HG02938 (cell line): Measurements from ENCODE around the gene BCL2L1.
A peak's percentile ranks its signal among the peaks of the same experiment; 100 is the strongest.

ENCODE experiments used
- ATAC-seq: cut with Tn5 transposase; IDR thresholded peaks from one replicate; pipeline ENCODE4 v1.9.1; 2021; ENCODE audit warnings: mild to moderate bottlenecking, moderate library complexity; ENCODE audit not compliant: unreplicated experiment

The BCL2L1 gene

DNA sequence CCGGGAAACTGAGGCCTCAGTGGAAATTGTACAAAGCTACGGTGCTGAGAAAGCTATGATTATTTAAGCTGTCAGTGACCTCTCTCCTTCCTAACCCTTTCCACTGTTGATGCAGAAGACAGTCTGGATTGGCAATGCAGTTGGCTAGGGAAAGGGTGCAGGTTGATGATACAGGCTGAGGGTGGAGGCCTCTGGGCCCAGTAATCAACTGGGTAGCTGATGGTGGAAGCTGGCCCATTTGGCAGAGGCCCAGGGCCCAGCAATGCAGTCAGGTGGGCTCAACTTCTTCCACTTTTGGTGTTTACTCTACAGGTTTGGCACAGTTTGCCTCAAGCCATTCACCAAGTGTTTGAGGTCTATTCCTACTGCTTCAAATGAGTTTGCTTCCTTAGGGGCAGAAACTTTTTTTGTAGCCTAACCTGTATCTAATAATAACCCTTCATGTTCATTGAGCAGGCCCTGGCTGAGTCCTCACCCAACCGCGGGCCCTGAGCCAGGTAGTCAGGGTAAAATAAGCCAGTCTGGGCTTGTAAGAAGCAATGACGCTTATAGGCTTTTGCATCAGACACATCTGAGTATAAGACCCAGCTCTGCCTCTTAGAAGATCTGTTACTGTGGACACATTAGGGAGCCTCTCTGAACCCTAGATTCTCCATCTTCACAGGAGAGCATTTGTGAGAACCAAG is 12.1 kb downstream of the BCL2L1 start:
- no peak for ATAC-seq

DNA sequence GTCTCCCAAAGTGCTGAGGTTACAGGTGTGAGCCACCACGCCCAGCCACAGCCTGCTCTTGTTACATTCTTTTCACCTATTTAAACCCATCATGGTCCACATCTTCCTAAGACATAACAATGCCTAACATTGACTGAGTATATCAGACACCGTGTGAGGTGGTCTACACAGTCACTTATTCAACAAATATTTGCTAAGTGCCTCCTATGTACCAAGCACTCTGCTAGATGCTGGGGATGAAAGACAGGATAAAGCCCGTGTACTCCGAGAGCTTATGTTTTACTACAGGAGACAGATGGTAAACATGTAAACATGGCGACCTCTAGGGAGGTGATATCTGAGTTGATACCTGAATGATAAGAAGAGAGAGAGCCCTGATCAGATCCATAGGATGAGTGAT is 12.7 kb downstream of the BCL2L1 start:
- ATAC-seq, result no peak

DNA sequence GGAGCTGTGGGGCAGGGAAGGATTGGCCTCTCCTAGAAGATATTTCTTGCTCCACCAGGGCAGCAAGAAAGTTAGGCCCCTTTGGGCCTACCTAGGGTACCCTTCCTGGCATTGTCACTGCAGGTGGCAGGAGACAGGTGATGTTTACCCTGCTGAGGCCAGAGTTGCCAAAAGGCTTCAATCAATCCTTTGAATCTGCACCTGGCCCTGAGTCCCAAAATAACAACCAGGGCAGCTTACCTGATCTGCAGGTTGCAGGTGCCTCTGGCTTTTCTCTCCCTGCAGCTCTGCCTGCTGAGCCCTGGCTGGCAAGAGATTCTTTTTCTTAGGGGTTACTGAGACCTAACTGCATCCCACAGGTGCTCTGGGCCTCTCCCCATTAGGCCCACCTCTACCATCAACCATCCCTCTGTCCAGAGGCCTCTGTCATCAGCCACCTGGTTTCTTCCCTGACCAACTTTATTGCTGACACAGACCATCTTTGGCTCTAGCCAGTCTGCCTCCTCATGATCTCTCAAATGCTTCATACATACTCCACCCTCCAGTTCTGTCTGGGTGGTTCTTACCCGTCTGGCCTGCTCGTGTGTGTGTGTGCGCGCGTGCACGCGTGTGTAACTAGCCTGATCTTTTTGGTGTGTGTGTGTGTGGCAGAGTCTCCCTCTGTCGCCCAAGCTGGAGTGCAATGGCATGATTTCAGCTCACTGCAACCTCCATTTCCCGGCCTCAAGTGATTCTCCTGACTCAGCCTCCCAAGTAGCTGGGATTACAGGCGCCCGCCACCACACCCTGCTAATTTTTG is 13.7 kb downstream of the BCL2L1 start:
- ATAC-seq, result no peak

DNA sequence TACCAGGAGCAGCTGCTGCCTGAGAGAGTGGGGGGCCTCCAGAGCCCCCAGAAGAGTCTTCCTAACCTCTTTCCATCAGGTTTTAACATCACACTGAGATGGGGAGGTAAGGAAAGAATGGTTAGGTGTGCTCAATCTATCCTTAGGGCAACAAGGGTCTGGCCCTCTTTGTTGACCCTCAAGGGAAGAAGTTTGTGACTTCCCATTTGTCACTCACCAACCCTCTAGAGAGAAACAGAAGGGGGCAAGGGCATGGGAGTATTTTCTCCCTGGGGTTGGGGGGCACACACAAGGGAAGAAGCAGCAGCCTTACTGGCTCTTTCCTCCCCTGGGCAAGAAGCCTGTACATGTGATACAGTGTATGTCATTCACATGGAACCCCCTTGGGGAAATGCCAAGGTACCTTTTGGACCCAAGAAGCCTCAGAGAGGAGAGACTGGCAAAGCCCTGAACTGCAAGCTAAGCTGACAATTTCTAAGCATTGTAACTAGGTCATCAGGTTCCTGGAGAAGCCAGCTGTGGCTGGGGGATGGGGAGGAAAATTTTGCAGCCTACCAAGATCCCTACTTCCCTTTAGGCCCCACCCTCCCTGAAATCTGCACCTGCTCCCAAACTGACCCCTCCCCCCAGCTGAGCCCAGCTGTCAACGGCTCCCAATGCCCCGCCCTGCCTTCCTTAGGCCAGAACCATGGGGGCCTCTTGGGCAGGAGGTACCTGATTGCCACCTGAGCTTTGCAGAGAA is 14.5 kb downstream of the BCL2L1 start:
- no peak for ATAC-seq

DNA sequence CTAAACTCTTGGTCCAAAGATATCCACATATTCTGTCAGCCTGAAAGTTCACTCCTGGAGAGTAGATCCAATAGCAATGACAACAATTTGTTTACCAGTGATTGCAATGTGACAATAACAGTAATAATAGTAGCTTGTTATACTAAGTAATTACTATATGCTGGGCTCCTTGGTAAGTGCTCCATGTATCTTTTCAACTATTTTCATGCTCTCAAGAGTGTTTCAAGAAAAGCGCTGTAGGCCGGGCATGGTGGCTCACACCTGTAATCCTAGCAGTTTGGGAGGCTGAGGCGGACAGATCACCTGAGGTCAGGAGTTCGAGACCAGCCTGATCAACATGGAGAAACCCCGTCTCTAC is 15.4 kb downstream of the BCL2L1 start:
- ATAC-seq, result no peak

DNA sequence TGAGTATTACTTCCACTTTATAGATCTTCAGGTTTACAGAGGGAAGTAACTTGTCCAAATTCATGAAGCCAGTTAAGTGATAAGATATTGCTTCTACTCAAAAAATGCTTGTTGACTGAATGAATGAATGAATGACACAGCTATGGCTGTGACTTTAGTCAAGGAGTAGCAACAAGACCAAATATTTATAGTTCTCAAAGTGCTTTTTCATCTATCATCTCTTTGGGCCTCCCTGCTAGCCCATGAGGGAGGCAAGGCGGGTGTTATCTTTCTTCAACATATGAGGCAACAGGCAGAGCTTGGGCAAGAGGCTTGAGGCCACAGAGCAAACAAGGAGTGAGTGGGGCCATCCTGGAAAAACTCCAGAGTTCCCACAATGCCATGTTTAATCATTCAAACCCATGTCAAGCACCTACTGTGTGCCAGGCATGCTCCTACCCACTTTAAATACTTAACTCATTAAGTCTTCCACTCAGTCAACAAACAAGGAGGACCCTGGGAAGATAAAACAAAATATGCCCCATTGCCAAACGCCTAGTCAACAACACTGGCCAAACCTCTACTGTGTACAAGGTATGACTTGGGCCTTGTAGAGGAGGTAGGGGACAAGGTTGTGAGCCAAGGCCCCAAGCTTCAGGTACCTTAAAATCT is 15.9 kb downstream of the BCL2L1 start:
- no peak for ATAC-seq

DNA sequence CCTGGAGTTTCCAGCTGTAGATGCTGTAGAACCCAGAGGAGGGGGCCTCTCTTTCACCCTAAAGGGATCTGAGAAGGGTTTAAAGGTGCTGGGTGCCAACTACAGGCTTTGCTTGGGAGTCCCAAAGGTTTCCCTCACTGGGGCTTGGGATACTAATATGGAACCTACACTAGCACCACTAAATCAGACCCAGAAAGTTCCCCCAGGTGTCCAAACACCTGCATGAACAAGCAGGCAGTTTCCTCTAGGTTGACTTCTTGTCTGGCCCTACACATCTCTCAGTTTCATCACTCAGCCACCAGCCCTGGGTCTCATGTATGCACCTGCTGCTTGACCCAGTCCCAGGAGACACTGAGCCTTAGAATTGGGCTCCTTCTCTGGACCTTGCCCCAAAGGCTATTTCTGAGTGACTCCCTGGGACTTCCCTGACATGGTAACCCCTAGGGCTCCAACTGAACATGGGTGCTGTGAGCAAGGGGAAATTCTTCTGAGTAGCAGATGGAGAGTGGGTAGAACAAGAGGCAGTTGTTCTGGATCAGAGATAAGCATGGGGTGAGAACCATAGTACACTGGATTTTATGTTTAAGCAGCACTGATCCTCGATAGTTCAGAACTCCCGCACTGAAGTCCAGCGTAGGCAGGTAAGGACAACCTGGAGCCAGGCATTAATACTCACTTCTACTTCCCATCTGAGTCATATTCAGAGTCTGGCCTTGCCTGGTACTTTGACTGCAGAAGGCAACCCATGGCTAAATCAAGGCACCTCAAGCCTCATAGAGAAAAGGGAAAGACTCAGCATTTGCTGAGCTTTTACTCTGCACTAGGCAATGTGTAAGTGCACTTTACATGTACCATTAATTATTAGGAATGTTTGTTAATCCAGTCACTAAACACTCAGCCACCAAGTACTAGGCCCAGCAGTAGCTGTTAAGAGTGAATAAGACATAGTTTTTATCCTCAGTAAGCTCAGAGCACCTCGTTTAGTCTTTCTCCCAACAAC is 16.8 kb downstream of the BCL2L1 start:
- ATAC-seq, result peak; percentile 87

DNA sequence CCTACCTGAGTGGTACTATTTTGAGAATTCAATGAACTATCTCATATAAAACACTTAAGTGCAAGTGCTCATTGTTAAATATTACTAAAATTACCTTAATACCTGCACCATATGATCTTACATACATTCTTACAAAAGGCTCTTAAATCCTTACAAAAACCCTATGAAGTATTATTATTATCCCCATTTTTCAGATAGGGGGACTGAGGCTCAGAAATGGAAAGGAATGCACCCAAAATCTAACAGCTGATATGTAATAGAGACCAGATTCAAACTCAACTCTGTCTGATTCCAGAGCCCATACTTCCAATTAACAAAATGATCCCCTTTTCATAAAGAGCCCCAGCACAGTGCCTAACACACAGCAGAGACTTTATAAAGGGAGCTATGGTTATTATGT is 17.5 kb downstream of the BCL2L1 start:
- no peak for ATAC-seq

DNA sequence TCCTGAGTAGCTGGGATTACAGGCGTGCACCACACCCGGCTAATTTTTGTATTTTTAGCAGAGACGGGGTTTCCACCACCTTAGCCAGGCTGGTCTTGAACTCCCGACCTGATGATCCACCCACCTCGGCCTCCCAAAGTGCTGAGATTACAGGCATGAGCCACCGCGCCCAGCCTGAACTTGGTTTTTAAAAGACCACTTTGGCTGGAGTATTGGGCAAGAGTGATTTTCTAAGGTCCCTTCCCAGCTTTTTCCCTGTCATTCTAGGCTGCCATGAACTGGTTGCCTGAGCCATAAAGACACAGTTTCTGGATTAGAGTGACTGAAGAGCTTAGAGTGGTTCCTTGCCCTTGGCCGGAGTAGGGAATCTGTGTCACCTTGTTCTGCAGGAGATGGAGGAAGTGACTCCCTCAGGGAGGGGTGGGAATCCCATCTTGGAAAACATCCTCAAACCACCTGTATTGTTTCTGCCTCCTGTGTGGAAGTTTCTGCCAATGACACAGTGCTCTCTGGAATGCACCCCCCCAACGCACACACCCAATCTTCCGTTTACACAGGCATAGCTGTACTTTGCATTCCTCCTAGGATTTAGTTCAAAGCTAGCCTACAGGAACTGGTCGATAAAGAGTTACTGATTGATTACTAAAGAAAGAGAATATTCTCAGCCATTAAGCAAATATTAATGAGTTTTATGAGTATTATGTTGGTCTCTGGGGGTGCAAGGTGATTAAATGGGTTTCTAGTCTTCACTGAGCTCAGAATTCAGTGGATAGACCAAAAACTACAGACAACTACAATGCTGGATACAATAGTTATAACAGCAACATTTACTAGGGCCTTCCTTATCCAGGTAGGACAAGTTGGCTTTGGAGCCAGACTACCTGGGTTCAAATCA is 18.2 kb downstream of the BCL2L1 start:
- no peak for ATAC-seq

DNA sequence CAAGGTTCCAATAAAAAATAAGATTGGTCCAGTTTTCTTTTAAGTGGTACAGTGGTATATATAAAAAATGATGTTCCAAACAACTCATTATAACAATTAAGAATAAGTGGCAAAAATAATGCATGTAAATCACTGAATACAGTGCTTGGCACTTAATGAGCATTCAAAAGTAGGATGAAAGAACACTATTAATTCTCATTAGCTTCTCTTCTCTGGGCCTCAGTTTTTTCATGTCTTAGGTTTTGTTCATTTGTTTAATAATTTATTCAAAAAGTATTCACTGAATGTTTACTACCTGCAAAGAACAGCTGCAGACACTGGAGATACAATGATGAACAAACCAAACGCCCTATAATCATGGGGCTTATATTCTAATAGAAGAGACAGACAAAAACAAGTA is 21.1 kb downstream of the BCL2L1 start:
- no peak for ATAC-seq

DNA sequence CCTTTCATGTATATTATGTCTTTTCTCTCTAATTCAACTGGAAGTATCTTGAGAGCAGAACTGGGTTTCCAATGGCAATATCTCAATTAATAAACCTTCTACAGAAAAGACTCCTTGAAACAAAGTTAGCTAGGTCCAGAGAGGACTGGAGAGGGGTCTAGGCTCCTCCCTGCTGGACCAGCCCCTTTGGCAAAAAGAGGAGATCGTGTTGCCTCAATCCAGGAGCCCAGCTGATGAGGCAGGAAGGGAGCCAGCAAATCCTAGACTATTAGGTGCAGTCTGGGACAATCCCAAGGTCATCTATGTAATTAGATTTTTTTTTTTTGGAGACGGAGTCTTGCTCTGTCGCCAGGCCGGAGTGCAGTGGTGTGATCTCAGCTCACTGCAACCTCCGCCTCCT is 21.9 kb downstream of the BCL2L1 start:
- ATAC-seq, result no peak

DNA sequence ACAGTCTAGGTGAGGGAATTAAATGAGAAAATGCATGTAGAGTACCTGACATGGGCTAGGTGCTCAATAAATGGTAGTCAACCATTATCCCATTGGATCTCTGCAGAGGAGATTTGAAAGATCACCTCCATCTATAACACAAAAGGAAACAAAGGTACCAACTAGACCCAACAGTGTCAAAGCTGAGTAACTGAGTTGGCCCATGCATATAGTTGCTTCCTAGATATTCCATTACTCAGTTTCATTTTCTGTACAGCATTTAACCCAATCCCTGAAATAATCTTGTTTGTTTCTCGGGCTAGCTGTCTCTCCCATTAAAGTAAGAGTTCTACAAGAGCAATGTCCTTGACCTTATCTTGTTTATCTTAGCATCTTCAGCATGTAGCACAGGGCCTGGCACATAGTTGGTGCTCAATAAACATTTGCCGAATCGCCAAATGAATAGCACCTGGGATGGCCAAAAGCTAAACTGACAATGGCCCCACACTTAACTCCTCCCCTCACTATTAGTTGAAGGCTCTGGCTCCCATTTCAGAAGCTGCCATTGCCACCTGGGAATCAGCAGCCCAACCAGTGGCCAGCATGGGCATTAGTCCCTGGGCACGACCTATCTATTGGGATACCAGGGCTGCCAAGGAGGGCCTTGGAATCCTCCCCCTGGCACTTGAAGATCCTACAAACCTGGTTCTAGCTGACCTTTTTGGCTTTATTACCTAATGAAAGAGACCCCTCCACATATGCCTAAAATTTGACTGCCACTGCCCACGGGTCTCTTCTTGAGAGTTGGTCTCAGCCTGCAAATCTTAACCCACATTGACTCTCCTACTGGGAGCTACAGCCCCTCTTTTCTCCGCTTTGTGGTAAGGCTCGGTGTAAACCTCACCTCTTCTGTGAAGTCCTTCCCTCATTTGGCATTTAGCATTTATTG is 22.6 kb downstream of the BCL2L1 start:
- no peak for ATAC-seq

DNA sequence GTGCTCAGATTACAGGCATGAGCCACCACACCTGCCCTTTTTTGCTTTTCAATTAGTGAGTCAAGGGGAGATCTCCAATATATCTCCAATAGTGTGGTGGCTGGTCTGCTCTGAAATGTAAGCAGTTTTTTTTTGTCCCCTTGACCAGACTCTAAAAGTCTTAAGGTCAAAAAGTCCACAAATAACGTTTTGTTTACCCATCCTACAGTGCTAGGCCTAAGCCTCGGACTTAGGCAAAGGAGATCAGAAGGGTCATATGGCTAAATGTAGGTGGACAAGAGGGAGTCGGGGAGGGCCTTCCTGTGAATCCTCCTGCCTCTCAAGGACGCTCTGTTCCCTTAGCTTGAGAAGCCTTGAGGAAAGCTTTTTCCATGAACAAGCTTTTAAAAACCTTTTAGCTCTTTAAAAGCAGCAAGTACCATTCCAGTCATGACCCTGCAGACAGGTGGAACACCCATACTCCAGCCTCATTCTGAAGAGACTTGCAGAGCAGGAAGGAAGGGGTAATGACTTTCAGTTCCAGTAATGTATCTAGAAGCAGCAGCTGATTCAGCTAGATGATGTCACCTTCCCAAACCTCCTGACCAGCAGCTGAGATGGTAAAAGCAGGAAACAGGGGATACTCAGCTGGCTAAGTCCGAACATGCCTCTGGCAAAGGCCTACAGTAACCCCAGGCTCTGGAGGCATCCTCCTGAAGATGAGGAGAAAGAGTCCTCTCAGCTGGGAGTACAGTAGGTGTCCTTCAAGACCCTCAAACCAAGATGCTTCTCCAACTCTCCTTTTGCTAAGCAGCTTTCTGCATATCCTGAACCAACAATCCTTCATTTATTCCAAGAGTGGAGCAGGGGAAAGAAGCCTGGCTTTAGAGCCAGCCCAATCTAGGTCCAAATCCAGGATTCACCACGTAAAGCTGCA is 23.6 kb downstream of the BCL2L1 start:
- ATAC-seq, result peak; percentile 88

DNA sequence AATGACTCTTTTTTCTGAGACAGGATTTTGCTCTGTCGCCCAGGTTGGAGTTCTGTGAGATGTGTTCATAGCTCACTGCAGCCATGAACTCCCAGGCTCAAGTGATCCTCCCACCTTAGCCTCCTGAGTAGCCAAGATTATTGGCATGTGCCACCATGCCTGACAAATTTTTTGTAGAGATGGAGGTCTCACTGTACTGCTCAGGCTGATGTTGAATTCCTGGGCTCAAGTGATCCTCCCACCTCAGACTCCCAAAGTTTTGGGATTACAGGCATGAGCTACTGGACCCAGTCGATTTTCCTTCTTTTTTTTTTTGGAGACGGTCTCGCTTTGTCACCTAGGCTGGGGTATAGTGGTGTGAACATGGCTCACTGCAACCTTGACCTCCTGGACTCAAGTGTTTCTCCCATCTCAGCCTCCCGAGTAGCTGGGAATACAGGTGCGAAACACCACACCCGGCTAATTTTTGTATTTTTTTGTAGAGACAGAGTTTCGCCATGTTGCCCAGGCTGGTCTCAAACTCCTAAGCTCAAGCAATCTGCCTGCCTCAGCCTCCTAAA is 24.3 kb downstream of the BCL2L1 start:
- ATAC-seq, result no peak

DNA sequence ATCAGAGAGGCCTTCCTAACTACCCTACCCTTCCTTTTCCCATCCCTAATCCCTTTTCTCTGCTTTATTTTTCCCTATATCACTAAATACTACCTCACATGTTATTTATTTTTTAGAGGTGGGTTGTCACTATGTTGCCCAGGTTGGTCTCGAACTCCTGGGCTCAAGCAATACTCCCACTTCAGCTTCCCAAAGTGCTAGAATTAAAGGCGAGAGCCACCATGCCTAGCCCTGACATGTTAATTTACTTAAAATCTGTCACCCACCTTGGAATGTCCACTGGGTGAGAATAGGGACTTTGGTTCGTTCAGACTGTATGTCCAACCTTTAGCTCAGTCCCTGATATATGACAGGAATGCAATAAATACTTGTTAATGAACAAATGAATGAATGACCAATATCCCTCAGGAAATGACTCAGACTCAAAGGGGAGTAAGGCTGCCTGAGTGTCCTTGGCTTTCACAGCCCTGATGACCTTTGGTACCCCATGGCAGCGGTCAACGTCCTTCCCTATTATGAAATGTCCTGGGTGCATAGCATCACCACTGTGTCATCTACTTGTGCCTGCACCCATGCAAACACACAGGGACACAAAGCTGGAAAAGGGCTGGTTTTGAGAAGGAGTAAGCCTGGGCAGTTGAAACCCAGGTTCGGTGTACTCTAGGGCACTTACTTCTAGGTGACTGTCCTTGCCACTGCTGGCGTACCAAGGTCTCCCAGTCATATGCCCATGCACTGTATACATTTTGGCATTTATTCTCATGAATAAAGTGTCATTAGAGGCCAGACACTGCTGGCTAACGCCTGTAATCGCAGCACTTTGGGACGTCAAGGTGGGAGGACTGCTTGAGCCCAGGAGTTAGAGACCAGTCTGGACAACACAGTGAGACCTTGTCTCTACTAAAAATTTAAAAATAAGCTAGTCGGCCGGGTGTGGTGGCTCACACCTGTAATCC is 26.5 kb downstream of the BCL2L1 start:
- no peak for ATAC-seq
